Epithelial cell of proximal tubule (primary cell): Measurements from ENCODE around the gene FRMD8. TPM values are rescaled to one million over a fixed set of nuclear protein-coding genes. Genes with fewer than 3 reads are reported as not detected.

ENCODE experiments used
- DNase-seq: peaks from one replicate; pipeline ENCODE4 v3.0.0-alpha.2; 2011; ENCODE audit warnings: low read depth
- H3K4me3 ChIP-seq: 2 replicates; pipeline ENCODE4 v1.5.1; 2011; ENCODE audit warnings: low read depth, mild to moderate bottlenecking, low read length
- CTCF ChIP-seq: conservative IDR thresholded peaks from 2 replicates; pipeline ENCODE4 v1.5.1; 2012; ENCODE audit warnings: low read depth, mild to moderate bottlenecking, low read length
- total RNA-seq: library from RNA; depleted of rRNA; stranded (reverse); fragments of >200 nt; gene quantifications from 2 replicates; pipeline ENCODE4 v1.2.3, GENCODE V29; 2015

The FRMD8 gene
- total RNA-seq, 1 donor from 2014 or later = 43.5 TPM

GRCh38 chr11:65439331-65440181 is 53.1 kb downstream of the FRMD8 start:
- no peak for TF ChIP-seq CTCF
- no peak for DNase-seq
- no peak overlapping the region for H3K4me3 ChIP-seq

GRCh38 chr11:65440831-65441499 is 54.5 kb downstream of the FRMD8 start:
- no peak for DNase-seq
- TF ChIP-seq CTCF = no peak
- no peak overlapping the region for H3K4me3 ChIP-seq

- TF ChIP-seq CTCF = no peak
- no peak overlapping the region for H3K4me3 ChIP-seq
- no peak for DNase-seq
Observed at GRCh38 chr11:65442842-65443331, 56.5 kb downstream of the FRMD8 start.

GRCh38 chr11:65444314-65445051 is 58.0 kb downstream of the FRMD8 start:
- no peak for TF ChIP-seq CTCF
- H3K4me3 ChIP-seq = no peak overlapping the region
- no peak for DNase-seq

GRCh38 chr11:65445101-65445603 is 58.7 kb downstream of the FRMD8 start:
- TF ChIP-seq CTCF = no peak
- no peak for DNase-seq
- H3K4me3 ChIP-seq = no peak overlapping the region

GRCh38 chr11:65445604-65446445 is 59.4 kb downstream of the FRMD8 start:
- no peak for DNase-seq
- no peak overlapping the region for H3K4me3 ChIP-seq
- TF ChIP-seq CTCF = no peak
